Activated CD4-positive, alpha-beta T cell treated with anti-CD3 and anti-CD28 coated beads, Interleukin-2, amount 50 U/mL, for 1 hour (primary cell): ENCODE data around the gene SAMSN1.
"Not testable (repeated sequence)": the region's sequence is repeated elsewhere in the genome, so short reads cannot be mapped to it uniquely, and the experiment has no call there.

Experiments
- DNase-seq: peaks from one replicate; pipeline ENCODE4 v3.0.0-alpha.2; 2020

Gene SAMSN1

GRCh38 chr21:14527696-14528652 lies 18.1 kb downstream of the SAMSN1 start:
- DNase-seq, result no peak

GRCh38 chr21:14526836-14527695 lies 19.0 kb downstream of the SAMSN1 start:
- no peak for DNase-seq

GRCh38 chr21:14526199-14526598 lies 19.9 kb downstream of the SAMSN1 start:
- DNase-seq, result no peak

- DNase-seq, result no peak
These were observed 22.9 kb downstream of the SAMSN1 start for GRCh38 chr21:14523234-14523633.

GRCh38 chr21:14522736-14523135 lies 23.4 kb downstream of the SAMSN1 start:
- no peak for DNase-seq

GRCh38 chr21:14520535-14520934 lies 25.6 kb downstream of the SAMSN1 start:
- DNase-seq, result no peak

- no peak for DNase-seq
These were observed 27.1 kb downstream of the SAMSN1 start for GRCh38 chr21:14519000-14519399.

- no peak for DNase-seq
These were observed 32.3 kb downstream of the SAMSN1 start for GRCh38 chr21:14513804-14514203.

GRCh38 chr21:14506859-14507457 lies 39.2 kb downstream of the SAMSN1 start:
- not testable (repeated sequence) for DNase-seq

GRCh38 chr21:14500873-14501272 lies 45.2 kb downstream of the SAMSN1 start:
- DNase-seq, result no peak

- DNase-seq, result no peak
These were observed 46.8 kb downstream of the SAMSN1 start for GRCh38 chr21:14499316-14499715.

GRCh38 chr21:14497825-14498224 lies 48.3 kb downstream of the SAMSN1 start:
- DNase-seq, result no peak

GRCh38 chr21:14495075-14495474 lies 51.0 kb downstream of the SAMSN1 start:
- DNase-seq, result no peak

GRCh38 chr21:14494181-14494580 lies 51.9 kb downstream of the SAMSN1 start:
- DNase-seq, result not testable (repeated sequence)

- no peak for DNase-seq
These were observed 52.4 kb downstream of the SAMSN1 start for GRCh38 chr21:14493731-14494130.

- no peak for DNase-seq
These were observed 53.2 kb downstream of the SAMSN1 start for GRCh38 chr21:14492931-14493330.

GRCh38 chr21:14491269-14491681 lies 54.8 kb downstream of the SAMSN1 start:
- DNase-seq, result no peak

- DNase-seq, result no peak
These were observed 57.4 kb downstream of the SAMSN1 start for GRCh38 chr21:14488672-14489204.

- DNase-seq, result no peak
These were observed 58.4 kb downstream of the SAMSN1 start for GRCh38 chr21:14487490-14488432.

GRCh38 chr21:14486869-14487268 lies 59.2 kb downstream of the SAMSN1 start:
- no peak for DNase-seq

- no peak for DNase-seq
These were observed 61.7 kb downstream of the SAMSN1 start for GRCh38 chr21:14484188-14485009.
